GM10266 (cell line): Measurements from ENCODE around the gene CDC123.

Source experiments
- DNase-seq: peaks from one replicate; pipeline ENCODE4 v3.0.0; 2012; ENCODE audit errors: extremely low spot score
- CTCF ChIP-seq: IDR thresholded peaks from 2 replicates; pipeline ENCODE4 v1.5.1; 2012; ENCODE audit warnings: mild to moderate bottlenecking, low read depth; ENCODE audit not compliant: control insufficient read depth, insufficient read depth; ENCODE audit errors: missing control alignments

CDC123 gene, protein sequence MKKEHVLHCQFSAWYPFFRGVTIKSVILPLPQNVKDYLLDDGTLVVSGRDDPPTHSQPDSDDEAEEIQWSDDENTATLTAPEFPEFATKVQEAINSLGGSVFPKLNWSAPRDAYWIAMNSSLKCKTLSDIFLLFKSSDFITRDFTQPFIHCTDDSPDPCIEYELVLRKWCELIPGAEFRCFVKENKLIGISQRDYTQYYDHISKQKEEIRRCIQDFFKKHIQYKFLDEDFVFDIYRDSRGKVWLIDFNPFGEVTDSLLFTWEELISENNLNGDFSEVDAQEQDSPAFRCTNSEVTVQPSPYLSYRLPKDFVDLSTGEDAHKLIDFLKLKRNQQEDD

DNA sequence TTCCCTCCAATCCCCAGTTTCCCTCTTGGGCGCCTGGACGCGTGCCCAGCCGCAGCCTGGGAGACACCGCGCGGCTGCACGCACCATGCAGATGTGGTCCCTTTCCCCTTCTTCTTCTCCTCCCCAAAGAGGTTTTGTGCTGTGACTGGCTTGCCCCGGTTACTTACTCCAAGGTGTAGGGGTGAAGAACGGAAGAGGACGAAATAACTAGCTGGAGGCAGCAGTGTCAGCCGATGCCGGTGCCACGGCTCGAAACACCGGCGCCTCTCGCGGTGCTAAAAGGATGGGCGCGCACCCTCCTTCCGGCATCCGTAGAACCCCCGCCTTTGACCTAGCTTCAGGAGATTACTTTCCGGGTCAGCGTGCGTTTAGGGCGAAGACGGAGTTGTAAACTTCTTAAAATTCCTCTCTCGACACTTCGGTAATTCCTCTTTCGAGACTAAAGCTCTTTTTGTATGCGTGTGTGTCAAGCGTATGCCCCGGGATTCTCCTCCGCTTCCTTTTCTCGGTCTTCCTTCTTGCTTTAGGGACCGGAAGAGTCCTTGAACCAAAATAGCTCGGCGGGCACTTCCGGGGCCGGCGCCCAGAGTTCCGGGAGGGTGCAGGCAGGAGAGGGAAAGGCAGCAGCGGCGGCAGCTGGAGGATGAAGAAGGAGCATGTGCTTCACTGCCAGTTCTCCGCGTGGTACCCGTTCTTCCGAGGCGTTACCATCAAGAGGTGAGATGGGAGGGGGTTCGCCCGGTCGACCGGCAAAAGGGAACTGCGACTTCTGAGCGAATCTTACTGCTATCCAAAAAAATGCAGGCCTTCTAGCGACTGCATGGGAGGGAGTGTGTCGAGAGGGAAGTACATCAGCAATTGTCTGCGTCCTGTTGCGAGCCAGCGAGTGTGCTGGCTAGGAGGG is at the start of gene CDC123, which contains the start of gene NUDT5:
TSS of gene CDC123 (plus strand) at position 586 of the 904 bp plus-strand sequence. CDS start at position 644, 58 bp downstream.
TSS of gene NUDT5 (minus strand) at position 289 of the 904 bp plus-strand sequence. CDS start 9,600 bp downstream, outside the sequence.
- TF ChIP-seq CTCF: no peak
- DNase-seq: peak; percentile 83

DNA sequence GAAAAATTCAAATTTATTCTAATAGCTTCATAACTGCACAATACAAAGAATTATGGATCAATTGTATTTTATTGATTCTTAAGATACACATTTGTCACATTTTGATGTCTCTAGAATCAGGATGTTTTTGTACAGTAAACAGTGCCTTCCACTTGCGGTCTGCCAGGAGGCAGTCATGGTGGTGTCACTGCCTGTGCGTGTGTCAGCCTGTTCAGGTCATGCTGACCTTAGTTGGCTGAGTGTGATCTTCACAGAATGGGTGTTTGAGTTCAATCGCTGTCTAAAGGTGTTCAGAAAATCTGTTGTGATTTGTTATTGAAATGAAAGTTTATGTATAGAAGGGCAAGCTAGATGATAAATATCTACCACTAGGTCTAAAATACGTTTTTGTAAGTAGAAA is 45.8 kb upstream of the CDC123 start:
- TF ChIP-seq CTCF: no peak
- no peak for DNase-seq

GRCh38 chr10:12154516-12154915 is 41.5 kb upstream of the CDC123 start:
- no peak for DNase-seq
- TF ChIP-seq CTCF: no peak

DNA sequence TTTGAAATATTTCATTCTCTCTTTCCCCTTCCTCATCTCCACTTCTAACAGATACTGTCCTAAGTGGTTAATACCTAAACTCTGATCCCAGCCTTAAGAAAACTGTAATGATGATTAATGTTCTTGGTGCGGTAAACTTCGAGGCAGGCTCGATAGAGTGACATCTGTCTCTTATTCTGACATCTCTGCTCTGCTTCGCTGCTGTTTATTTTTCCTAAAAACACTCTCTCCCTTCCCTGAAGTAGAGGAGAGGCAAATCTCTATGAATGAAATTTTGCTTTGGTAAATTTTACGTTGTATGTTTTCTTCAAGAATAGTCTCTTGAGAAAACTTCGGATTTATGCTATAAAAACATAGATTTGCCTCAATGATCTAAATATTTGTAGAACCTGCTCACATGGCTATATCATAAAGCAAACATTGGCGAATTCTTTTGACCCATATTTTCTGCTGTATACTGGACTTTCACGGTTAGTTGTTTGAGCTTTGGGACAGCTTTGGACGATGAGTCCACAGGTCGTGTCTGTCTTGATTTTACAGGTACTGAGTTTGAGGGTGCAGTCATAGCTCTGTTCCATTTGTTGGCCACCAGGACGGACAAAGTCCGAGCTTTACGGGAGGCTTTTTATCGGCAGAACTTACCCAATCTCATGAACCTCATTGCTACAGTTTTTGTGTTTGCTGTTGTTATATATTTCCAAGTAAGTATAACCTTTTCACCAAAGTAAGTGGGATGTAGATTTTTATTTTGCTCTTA is 39.4 kb upstream of the CDC123 start:
- no peak for DNase-seq

GRCh38 chr10:12158111-12158510 is 37.9 kb upstream of the CDC123 start:
- no peak for TF ChIP-seq CTCF
- no peak for DNase-seq

More for the DNA sequence above, 39.4 kb upstream of the CDC123 start:
- no peak for TF ChIP-seq CTCF

- TF ChIP-seq CTCF: no peak
- no peak for DNase-seq
Measured at GRCh38 chr10:12160664-12161063, 35.3 kb upstream of the CDC123 start.
